H9 (cell line): ENCODE data around the gene ST6GAL1. TPM values are rescaled to one million over a fixed set of nuclear protein-coding genes. Genes with fewer than 3 reads are reported as not detected.

Experiments
- DNase-seq: peaks from one replicate; pipeline ENCODE4 v3.0.0-alpha.2; 2017
- H2AFZ ChIP-seq: one replicate; pipeline ENCODE4 v1.6.1; 2013; ENCODE audit warnings: mild to moderate bottlenecking, low read length, control low read depth, moderate library complexity
- H2AK5ac ChIP-seq: 2 replicates; pipeline ENCODE4 v1.6.1; 2013; ENCODE audit warnings: low read length, control low read depth, mixed read lengths; ENCODE audit not compliant: insufficient read length
- H2BK120ac ChIP-seq: one replicate; pipeline ENCODE4 v1.6.1; 2013; ENCODE audit warnings: low read depth, mild to moderate bottlenecking, low read length, control low read depth, inconsistent platforms; ENCODE audit not compliant: poor library complexity, severe bottlenecking
- H2BK12ac ChIP-seq: 2 replicates; pipeline ENCODE4 v1.6.1; 2013; ENCODE audit warnings: low read length, control low read depth, mixed read lengths, low read depth; ENCODE audit not compliant: insufficient read length
- H2BK15ac ChIP-seq: 2 replicates; pipeline ENCODE4 v1.6.1; 2013; ENCODE audit warnings: low read depth, low read length, control low read depth
- H2BK20ac ChIP-seq: one replicate; pipeline ENCODE4 v1.6.1; 2013; ENCODE audit warnings: low read depth, mild to moderate bottlenecking, low read length, control low read depth, inconsistent platforms; ENCODE audit not compliant: poor library complexity, severe bottlenecking
- H2BK5ac ChIP-seq: 2 replicates; pipeline ENCODE4 v1.6.1; 2013; ENCODE audit warnings: low read length, control low read depth, mixed read lengths; ENCODE audit not compliant: insufficient read length
- H3K14ac ChIP-seq: 2 replicates; pipeline ENCODE4 v1.6.1; 2013; ENCODE audit warnings: low read length, control low read depth; ENCODE audit not compliant: insufficient read depth
- H3K18ac ChIP-seq: 2 replicates; pipeline ENCODE4 v1.6.1; 2013; ENCODE audit warnings: low read depth, mild to moderate bottlenecking, mixed read lengths, low read length, control low read depth; ENCODE audit not compliant: insufficient read length
- H3K23ac ChIP-seq: 2 replicates; pipeline ENCODE4 v1.6.1; 2013; ENCODE audit warnings: low read length, control low read depth, mixed read lengths, low read depth; ENCODE audit not compliant: insufficient read length
- H3K23me2 ChIP-seq: 2 replicates; pipeline ENCODE4 v1.6.1; 2013; ENCODE audit warnings: low read depth, mild to moderate bottlenecking, mixed read lengths, low read length, control low read depth; ENCODE audit not compliant: insufficient read length, poor library complexity, severe bottlenecking
- H3K27ac ChIP-seq: 2 replicates; pipeline ENCODE4 v1.5.1; 2013; ENCODE audit warnings: low read length, control low read depth, mixed read lengths, low read depth; ENCODE audit not compliant: insufficient read length
- H3K27me3 ChIP-seq: 2 replicates; pipeline ENCODE4 v1.6.1; 2013; ENCODE audit warnings: low read length, control low read depth, inconsistent platforms; ENCODE audit not compliant: insufficient read depth
- H3K4ac ChIP-seq: 2 replicates; pipeline ENCODE4 v1.6.1; 2013; ENCODE audit warnings: low read depth, mild to moderate bottlenecking, control low read depth, inconsistent platforms, low read length, moderate library complexity
- H3K4me1 ChIP-seq: 2 replicates; pipeline ENCODE4 v1.6.1; 2013; ENCODE audit warnings: low read length, control low read depth, inconsistent platforms; ENCODE audit not compliant: insufficient read depth
- H3K4me2 ChIP-seq: 2 replicates; pipeline ENCODE4 v1.6.1; 2013; ENCODE audit warnings: low read length, control low read depth, mixed read lengths; ENCODE audit not compliant: insufficient read length, insufficient read depth
- H3K56ac ChIP-seq: 2 replicates; pipeline ENCODE4 v1.6.1; 2013; ENCODE audit warnings: low read depth, mild to moderate bottlenecking, mixed read lengths, low read length, control low read depth; ENCODE audit not compliant: insufficient read length
- H3K79me1 ChIP-seq: 2 replicates; pipeline ENCODE4 v1.6.1; 2013; ENCODE audit warnings: low read depth, mild to moderate bottlenecking, moderate library complexity, low read length, control low read depth, inconsistent platforms; ENCODE audit not compliant: insufficient read depth, poor library complexity, severe bottlenecking
- H3K79me2 ChIP-seq: 2 replicates; pipeline ENCODE4 v1.6.1; 2013; ENCODE audit warnings: low read length, control low read depth, inconsistent platforms; ENCODE audit not compliant: insufficient read depth
- H3K9ac ChIP-seq: 2 replicates; pipeline ENCODE4 v1.6.1; 2013; ENCODE audit warnings: low read length, control low read depth, mixed read lengths; ENCODE audit not compliant: insufficient read length; ENCODE audit errors: extremely low read depth
- H3K9me3 ChIP-seq: one replicate; pipeline ENCODE4 v1.6.1; 2013; ENCODE audit warnings: low read depth, low read length, inconsistent platforms; ENCODE audit not compliant: control insufficient read depth
- H3T11ph ChIP-seq: one replicate; pipeline ENCODE4 v1.6.1; 2013; ENCODE audit warnings: mild to moderate bottlenecking, low read length, control low read depth, inconsistent platforms
- H4K20me1 ChIP-seq: one replicate; pipeline ENCODE4 v1.6.1; 2013; ENCODE audit not compliant: control insufficient read depth, insufficient read length, insufficient read depth
- H4K5ac ChIP-seq: 2 replicates; pipeline ENCODE4 v1.6.1; 2013; ENCODE audit warnings: low read depth, mild to moderate bottlenecking, mixed read lengths, low read length, control low read depth; ENCODE audit not compliant: insufficient read length
- H4K8ac ChIP-seq: replicated peaks from 2 replicates; pipeline ENCODE4 v1.6.1; 2013; ENCODE audit warnings: low read length, control low read depth, mixed read lengths, low read depth; ENCODE audit not compliant: insufficient read length
- H4K91ac ChIP-seq: 2 replicates; pipeline ENCODE4 v1.6.1; 2013; ENCODE audit warnings: low read depth, mild to moderate bottlenecking, moderate library complexity, mixed read lengths, low read length, control low read depth; ENCODE audit not compliant: insufficient read length
- H3K27ac Mint-ChIP-seq, 3 experiments: 2 replicates in 2 of 3; 3 replicates in 1 of 3; pipeline ENCODE4 v1.8.0; 2020 to 2021; ENCODE audit warnings: mixed read lengths in 3 of 3, mild to moderate bottlenecking in 1 of 3, moderate library complexity in 1 of 3
- H3K27me3 Mint-ChIP-seq: 2 replicates; pipeline ENCODE4 v1.8.0; 2021; ENCODE audit warnings: low read depth, mild to moderate bottlenecking, moderate library complexity, mixed read lengths
- H3K36me3 Mint-ChIP-seq, 3 experiments: 2 replicates in 2 of 3; 3 replicates in 1 of 3; pipeline ENCODE4 v1.8.0; 2020 to 2021; ENCODE audit warnings: low read depth in 3 of 3, mixed read lengths in 3 of 3; ENCODE audit not compliant: insufficient read depth in 1 of 3
- H3K4me1 Mint-ChIP-seq, 2 experiments: 2 replicates each; pipeline ENCODE4 v1.8.0; 2020; ENCODE audit warnings: mixed read lengths in 2 of 2
- H3K4me3 Mint-ChIP-seq, 2 experiments: 2 replicates in 1 of 2; 3 replicates in 1 of 2; pipeline ENCODE4 v1.8.0; 2020 to 2021; ENCODE audit warnings: mild to moderate bottlenecking in 2 of 2, mixed read lengths in 2 of 2, moderate library complexity in 1 of 2
- H3K9me3 Mint-ChIP-seq, 2 experiments: 2 replicates in 1 of 2; 3 replicates in 1 of 2; pipeline ENCODE4 v1.8.0; 2020; ENCODE audit warnings: mild to moderate bottlenecking in 2 of 2, mixed read lengths in 2 of 2, moderate library complexity in 1 of 2
- WGBS: extraction: QIAGEN DNeasy Blood & Tissue Kit; methylation state at CpG from one replicate; pipeline ENCODE4 v1.1.7; 2013; ENCODE audit warnings: missing lambda C conversion rate, low lambda C conversion rate, mixed read lengths; ENCODE audit not compliant: insufficient read length; ENCODE audit errors: extremely low coverage; 5-methylcytosine and 5-hydroxymethylcytosine counted together
- total RNA-seq: library from RNA; stranded (reverse); gene quantifications from 2 replicates; pipeline ENCODE4 v1.2.1, GENCODE V29; 2021
- TF ChIP-seq, protein P1 (sequence below): fragments of 200-600 bp; sonication (generic); conservative IDR thresholded peaks from 3 replicates; pipeline ENCODE4 v1.8.0; 2021; ENCODE audit warnings: antibody characterized with exemption, mild to moderate bottlenecking

ST6GAL1 gene
- total RNA-seq, 1 experiment from 2014 or later: 139 TPM

GRCh38 chr3:187076297-187076696 is 146.0 kb downstream of the ST6GAL1 start:
- Histone ChIP-seq H2AK5ac (no peak overlapping the region), H3K27me3 (no peaks in the 10 kb centered on the region), H2BK5ac (no peak overlapping the region), H3T11ph (no peak overlapping the region), H2BK12ac (no peak overlapping the region), H3K56ac (no peak overlapping the region), H3K23me2 (no peaks in the 10 kb centered on the region), H2BK15ac (no peak overlapping the region), H4K91ac (no peak overlapping the region), H3K23ac (no peak overlapping the region), H3K4me1 (peaks cover 8% of the 10 kb centered on the region; the same call in 1 of the 2 replicates), H3K4me2 (no peak overlapping the region), H3K27ac (no peak overlapping the region), H2BK20ac (no peak overlapping the region), H3K9ac (no peak overlapping the region), H3K18ac (no peak overlapping the region), H4K20me1 (no peaks in the 10 kb centered on the region), H2AFZ (no peak overlapping the region), H3K79me2 (no peaks in the 10 kb centered on the region), H3K79me1 (no peaks in the 10 kb centered on the region), H4K8ac (no peak overlapping the region), H4K5ac (no peak overlapping the region), H3K4ac (no peak overlapping the region), H2BK120ac (no peak overlapping the region), H3K9me3 (no peaks in the 10 kb centered on the region), H3K14ac (no peak overlapping the region)
- no CpG with 5 or more reads among the region's 6 CpGs for WGBS
- no peaks in the 10 kb centered on the region for H3K27me3 Mint-ChIP-seq
- no peaks in the 10 kb centered on the region for H3K9me3 Mint-ChIP-seq
- no peak overlapping the region for H3K4me3 Mint-ChIP-seq
- H3K36me3 Mint-ChIP-seq: peaks cover 40 to 68% (median 58%) of the 10 kb centered on the region in 3 experiments
- no peak for DNase-seq
- TF ChIP-seq, protein P1, sequence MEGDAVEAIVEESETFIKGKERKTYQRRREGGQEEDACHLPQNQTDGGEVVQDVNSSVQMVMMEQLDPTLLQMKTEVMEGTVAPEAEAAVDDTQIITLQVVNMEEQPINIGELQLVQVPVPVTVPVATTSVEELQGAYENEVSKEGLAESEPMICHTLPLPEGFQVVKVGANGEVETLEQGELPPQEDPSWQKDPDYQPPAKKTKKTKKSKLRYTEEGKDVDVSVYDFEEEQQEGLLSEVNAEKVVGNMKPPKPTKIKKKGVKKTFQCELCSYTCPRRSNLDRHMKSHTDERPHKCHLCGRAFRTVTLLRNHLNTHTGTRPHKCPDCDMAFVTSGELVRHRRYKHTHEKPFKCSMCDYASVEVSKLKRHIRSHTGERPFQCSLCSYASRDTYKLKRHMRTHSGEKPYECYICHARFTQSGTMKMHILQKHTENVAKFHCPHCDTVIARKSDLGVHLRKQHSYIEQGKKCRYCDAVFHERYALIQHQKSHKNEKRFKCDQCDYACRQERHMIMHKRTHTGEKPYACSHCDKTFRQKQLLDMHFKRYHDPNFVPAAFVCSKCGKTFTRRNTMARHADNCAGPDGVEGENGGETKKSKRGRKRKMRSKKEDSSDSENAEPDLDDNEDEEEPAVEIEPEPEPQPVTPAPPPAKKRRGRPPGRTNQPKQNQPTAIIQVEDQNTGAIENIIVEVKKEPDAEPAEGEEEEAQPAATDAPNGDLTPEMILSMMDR: no peak
- H3K4me1 Mint-ChIP-seq: peaks cover 40 to 42% of the 10 kb centered on the region in 2 experiments
- H3K27ac Mint-ChIP-seq: peak overlapping the region in 2 of 3 experiments; percentile 73 to 88; a peak in 4 of 7 replicates
